HG03571 (cell line): ENCODE results near the gene TAS1R3.

Experiments
- ATAC-seq: cut with Tn5 transposase; IDR thresholded peaks from one replicate; pipeline ENCODE4 v1.9.1; 2021; ENCODE audit not compliant: unreplicated experiment

TAS1R3 gene

DNA sequence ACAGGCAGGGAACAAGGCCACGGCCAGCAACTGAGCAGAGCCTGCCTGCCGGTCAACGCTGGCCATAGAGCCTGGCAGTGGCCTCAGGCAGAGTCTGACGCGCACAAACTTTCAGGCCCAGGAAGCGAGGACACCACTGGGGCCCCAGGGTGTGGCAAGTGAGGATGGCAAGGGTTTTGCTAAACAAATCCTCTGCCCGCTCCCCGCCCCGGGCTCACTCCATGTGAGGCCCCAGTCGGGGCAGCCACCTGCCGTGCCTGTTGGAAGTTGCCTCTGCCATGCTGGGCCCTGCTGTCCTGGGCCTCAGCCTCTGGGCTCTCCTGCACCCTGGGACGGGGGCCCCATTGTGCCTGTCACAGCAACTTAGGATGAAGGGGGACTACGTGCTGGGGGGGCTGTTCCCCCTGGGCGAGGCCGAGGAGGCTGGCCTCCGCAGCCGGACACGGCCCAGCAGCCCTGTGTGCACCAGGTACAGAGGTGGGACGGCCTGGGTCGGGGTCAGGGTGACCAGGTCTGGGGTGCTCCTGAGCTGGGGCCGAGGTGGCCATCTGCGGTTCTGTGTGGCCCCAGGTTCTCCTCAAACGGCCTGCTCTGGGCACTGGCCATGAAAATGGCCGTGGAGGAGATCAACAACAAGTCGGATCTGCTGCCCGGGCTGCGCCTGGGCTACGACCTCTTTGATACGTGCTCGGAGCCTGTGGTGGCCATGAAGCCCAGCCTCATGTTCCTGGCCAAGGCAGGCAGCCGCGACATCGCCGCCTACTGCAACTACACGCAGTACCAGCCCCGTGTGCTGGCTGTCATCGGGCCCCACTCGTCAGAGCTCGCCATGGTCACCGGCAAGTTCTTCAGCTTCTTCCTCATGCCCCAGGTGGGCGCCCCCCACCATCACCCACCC is at the start of gene TAS1R3:
Gene TAS1R3 (plus strand): TSS at position 213 of the 898 bp plus-strand sequence. CDS start 66 bp downstream, at position 279.
- no peak for ATAC-seq

DNA sequence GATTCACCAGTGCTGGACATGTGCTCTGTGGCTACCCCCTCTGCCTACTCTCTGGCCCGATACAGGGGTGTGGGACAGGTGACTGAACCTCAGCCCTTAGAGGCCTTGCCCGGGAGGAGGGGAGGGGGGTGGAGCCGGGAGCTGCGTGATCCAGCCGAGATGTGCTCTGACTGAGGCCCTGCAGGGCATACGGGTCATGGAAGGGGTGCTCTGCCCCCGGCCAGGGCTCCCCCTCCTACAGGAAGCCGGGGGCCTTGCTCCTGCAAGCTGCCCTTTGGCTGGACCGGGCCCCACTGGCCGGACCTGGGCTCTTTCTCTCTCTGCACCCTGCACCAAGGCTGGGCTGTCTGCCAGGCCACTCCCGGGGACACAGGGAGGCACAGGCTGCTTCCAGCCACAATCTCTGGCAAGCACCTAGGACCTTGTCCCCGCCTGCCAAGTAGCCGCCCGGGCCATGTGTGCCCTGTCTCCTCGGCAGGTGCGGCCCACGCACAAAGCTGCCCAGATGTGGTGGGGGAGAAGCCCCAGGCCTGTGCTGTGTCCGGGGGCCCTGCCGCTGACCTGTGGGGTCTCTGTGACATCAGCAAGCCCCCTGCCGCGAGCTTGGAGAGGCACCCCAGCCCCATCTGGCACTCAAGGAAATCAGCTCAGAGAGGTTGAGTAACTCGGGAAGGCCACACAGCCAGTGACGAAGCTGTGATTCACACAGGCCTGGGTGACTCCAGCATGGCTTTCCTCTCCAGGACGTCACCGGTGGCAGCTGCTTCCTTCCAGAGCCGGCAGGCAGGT is 49.4 kb upstream of the TAS1R3 start:
- no peak for ATAC-seq

- no peak for ATAC-seq
Measured at GRCh38 chr1:1282998-1283397, 48.1 kb upstream of the TAS1R3 start.

GRCh38 chr1:1283821-1284220 is 47.3 kb upstream of the TAS1R3 start:
- no peak for ATAC-seq

GRCh38 chr1:1284221-1285101 is 46.6 kb upstream of the TAS1R3 start:
- no peak for ATAC-seq

- ATAC-seq, result no peak
Measured at GRCh38 chr1:1285102-1285571, 45.9 kb upstream of the TAS1R3 start.

DNA sequence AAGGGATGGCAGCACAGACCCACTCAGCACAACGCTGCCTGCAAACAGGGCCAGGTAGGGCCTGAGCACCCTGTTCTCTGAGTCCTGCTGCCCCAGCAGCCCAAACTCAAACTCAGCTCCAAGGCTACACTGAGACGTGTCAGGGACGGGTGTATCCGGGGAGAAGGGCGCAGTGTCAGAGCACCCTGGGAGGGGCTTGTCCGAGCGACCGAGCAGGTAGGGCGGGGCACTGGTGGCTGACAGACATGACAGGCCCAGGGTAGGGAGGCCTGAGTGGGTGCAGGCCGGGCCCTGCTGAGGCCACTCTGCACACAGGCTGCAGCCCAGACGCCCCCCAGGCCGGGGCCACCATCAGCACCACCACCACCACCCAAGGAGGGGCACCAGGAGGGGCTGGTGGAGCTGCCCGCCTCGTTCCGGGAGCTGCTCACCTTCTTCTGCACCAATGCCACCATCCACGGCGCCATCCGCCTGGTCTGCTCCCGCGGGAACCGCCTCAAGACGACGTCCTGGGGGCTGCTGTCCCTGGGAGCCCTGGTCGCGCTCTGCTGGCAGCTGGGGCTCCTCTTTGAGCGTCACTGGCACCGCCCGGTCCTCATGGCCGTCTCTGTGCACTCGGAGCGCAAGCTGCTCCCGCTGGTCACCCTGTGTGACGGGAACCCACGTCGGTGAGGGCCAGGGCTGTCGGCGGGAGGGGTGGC is 45.3 kb upstream of the TAS1R3 start:
- ATAC-seq, result no peak

DNA sequence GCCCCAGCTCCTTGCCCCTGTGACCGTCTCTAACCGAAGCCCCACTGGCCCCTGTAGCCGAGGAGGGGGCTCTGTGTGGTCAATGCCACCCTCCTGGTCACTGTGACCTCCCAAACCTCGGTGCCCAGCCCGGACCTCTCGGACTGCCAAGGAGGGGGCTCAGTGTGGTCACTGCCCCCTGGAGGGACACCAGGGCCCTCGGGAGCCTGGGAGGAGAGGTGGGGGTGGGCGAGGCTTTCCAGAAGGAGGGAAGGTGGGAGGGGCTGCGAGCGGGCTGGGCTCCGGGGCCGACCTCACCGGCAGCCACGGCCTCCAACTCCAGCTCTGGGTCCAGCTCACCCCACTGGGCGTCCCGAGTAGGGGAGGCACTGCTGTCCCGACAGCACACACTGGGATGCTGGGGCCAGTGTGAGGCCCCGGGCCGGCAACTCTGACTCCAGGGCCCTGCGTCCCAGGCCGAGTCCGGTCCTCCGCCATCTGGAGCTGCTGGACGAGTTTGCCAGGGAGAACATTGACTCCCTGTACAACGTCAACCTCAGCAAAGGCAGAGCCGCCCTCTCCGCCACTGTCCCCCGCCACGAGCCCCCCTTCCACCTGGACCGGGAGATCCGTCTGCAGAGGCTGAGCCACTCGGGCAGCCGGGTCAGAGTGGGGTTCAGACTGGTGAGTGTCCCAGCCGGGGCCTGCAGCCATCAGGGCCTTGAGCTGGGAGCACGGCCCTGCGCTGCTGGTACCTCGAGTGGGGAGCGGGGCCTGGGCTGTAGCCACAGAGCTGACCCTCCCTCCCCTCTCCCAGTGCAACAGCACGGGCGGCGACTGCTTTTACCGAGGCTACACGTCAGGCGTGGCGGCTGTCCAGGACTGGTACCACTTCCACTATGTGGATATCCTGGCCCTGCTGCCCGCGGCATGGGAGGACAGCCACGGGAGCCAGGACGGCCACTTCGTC is 44.5 kb upstream of the TAS1R3 start:
- ATAC-seq, result no peak

GRCh38 chr1:1287288-1288110 is 43.6 kb upstream of the TAS1R3 start:
- ATAC-seq, result no peak

- ATAC-seq, result no peak
Measured at GRCh38 chr1:1290238-1290731, 40.8 kb upstream of the TAS1R3 start.

DNA sequence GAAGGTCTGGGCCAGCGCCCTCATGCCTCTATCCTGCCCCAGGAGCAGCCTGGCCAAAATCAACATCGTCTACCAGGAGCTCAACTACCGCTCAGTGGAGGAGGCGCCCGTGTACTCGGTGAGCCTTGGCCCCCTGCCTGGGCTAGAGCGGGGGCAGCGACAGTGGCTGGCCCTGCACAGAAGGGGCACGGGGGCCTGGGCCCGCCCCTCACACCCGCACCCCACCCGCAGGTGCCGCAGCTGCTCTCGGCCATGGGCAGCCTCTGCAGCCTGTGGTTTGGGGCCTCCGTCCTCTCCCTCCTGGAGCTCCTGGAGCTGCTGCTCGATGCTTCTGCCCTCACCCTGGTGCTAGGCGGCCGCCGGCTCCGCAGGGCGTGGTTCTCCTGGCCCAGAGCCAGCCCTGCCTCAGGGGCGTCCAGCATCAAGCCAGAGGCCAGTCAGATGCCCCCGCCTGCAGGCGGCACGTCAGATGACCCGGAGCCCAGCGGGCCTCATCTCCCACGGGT is 40.0 kb upstream of the TAS1R3 start:
- no peak for ATAC-seq

GRCh38 chr1:1291548-1292441 is 39.3 kb upstream of the TAS1R3 start:
- ATAC-seq, result no peak

DNA sequence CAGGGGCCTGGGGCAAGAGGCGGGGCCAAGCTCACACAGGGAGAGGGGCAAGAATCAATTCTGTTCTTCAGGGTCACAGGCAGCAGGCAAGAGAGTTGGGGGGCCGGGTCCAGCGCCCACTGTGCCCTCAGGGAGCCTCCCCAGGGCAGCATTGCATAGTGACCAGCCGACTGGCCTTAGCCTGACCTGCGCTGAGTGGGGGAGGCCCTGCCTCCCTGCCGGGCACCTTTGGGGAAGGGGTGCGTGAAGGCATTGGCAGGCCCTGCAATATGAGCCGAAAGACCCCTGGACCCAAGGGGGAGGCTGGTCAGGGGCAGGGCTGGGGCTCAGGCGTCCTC is 38.7 kb upstream of the TAS1R3 start:
- no peak for ATAC-seq

- no peak for ATAC-seq
Measured at GRCh38 chr1:1292851-1293250, 38.2 kb upstream of the TAS1R3 start.

GRCh38 chr1:1293263-1294249 is 37.5 kb upstream of the TAS1R3 start:
- no peak for ATAC-seq
